HepG2 (cell line): ENCODE data around the gene ANAPC2. TPM values are rescaled to one million over a fixed set of nuclear protein-coding genes. Genes with fewer than 3 reads are reported as not detected.

Source experiments
- DMTF1 ChIP-seq: sonication (generic); formaldehyde crosslinking; IDR thresholded peaks from 2 replicates; pipeline ENCODE4 v1.4.0; 2020; ENCODE audit warnings: mild to moderate bottlenecking, missing genetic modification reagents
- ETS1 ChIP-seq: sonication (generic); formaldehyde crosslinking; IDR thresholded peaks from 2 replicates; pipeline ENCODE4 v1.4.0; 2020; ENCODE audit warnings: missing genetic modification reagents
- FOXP4 ChIP-seq: sonication (generic); formaldehyde crosslinking; IDR thresholded peaks from 2 replicates; pipeline ENCODE4 v1.4.0; 2020; ENCODE audit warnings: missing genetic modification reagents
- GATAD1 ChIP-seq: IDR thresholded peaks from 2 replicates; pipeline ENCODE4 v1.6.1; 2016; ENCODE audit warnings: missing genetic modification reagents, missing compliant biosample characterization
- LCORL ChIP-seq, 2 experiments: fragments of 450-650 bp in 1 of 2; sonication (generic) in 1 of 2; formaldehyde crosslinking in 1 of 2; IDR thresholded peaks; 2 replicates each; pipeline versions ENCODE4 v1.5.0 to v1.6.1; 2017 to 2020; ENCODE audit warnings: antibody characterized with exemption in 1 of 2, missing genetic modification reagents in 1 of 2
- NFIB ChIP-seq: sonication (generic); formaldehyde crosslinking; IDR thresholded peaks from 2 replicates; pipeline ENCODE4 v1.9.0; 2021; ENCODE audit warnings: missing genetic modification reagents, mild to moderate bottlenecking, borderline replicate concordance
- RBFOX2 ChIP-seq: fragments of 200-400 bp; formaldehyde crosslinking; IDR thresholded peaks from 2 replicates; pipeline ENCODE4 v1.6.1; 2017; ENCODE audit warnings: low read depth, mild to moderate bottlenecking, low read length
- RBM39 ChIP-seq: fragments of 200-400 bp; formaldehyde crosslinking; IDR thresholded peaks from one replicate; pipeline ENCODE4 v1.6.1; 2018; ENCODE audit warnings: antibody characterized with exemption, mild to moderate bottlenecking, low read depth, low read length; ENCODE audit not compliant: poor library complexity, severe bottlenecking
- TCF7L2 ChIP-seq: IDR thresholded peaks from 2 replicates; pipeline ENCODE4 v1.6.1; 2011; ENCODE audit warnings: mild to moderate bottlenecking, low read depth, low read length, moderate library complexity
- TEAD2 ChIP-seq: sonication (generic); formaldehyde crosslinking; IDR thresholded peaks from 2 replicates; pipeline ENCODE4 v1.9.0; 2021; ENCODE audit warnings: missing genetic modification reagents
- ZBTB7B ChIP-seq: sonication (generic); formaldehyde crosslinking; IDR thresholded peaks from 2 replicates; pipeline ENCODE4 v1.4.0; 2020; ENCODE audit warnings: missing genetic modification reagents
- ZFP41 ChIP-seq: sonication (generic); formaldehyde crosslinking; IDR thresholded peaks from 2 replicates; pipeline ENCODE4 v1.4.0; 2020; ENCODE audit warnings: mild to moderate bottlenecking, missing genetic modification reagents, borderline replicate concordance
- ZNF160 ChIP-seq: sonication (generic); formaldehyde crosslinking; IDR thresholded peaks from 2 replicates; pipeline ENCODE4 v1.8.0; 2022; ENCODE audit warnings: mild to moderate bottlenecking, inconsistent platforms, missing genetic modification reagents
- ZNF205 ChIP-seq: IDR thresholded peaks from 2 replicates; pipeline ENCODE4 v1.6.1; 2018; ENCODE audit warnings: missing biosample characterization, missing genetic modification reagents
- ZNF3 ChIP-seq: IDR thresholded peaks from 2 replicates; pipeline ENCODE4 v1.7.0; 2017; ENCODE audit warnings: inconsistent platforms
- ZNF337 ChIP-seq: sonication (generic); formaldehyde crosslinking; IDR thresholded peaks from 2 replicates; pipeline ENCODE4 v1.5.1; 2020; ENCODE audit warnings: missing genetic modification reagents, low read depth, mild to moderate bottlenecking, borderline replicate concordance
- ZNF460 ChIP-seq: sonication (generic); formaldehyde crosslinking; IDR thresholded peaks from 2 replicates; pipeline ENCODE4 v1.5.1; 2020; ENCODE audit warnings: missing genetic modification reagents, mild to moderate bottlenecking, borderline replicate concordance
- ZNF484 ChIP-seq: sonication (generic); formaldehyde crosslinking; IDR thresholded peaks from 2 replicates; pipeline ENCODE4 v1.5.1; 2020; ENCODE audit warnings: mild to moderate bottlenecking, low read depth, missing genetic modification reagents, borderline replicate concordance
- ZNF496 ChIP-seq: sonication (generic); formaldehyde crosslinking; IDR thresholded peaks from 2 replicates; pipeline ENCODE4 v1.8.1; 2023; ENCODE audit warnings: mild to moderate bottlenecking, moderate library complexity, missing genetic modification reagents; ENCODE audit not compliant: insufficient replicate concordance
- ZNF660 ChIP-seq: sonication (generic); formaldehyde crosslinking; IDR thresholded peaks from 2 replicates; pipeline ENCODE4 v1.5.1; 2020; ENCODE audit warnings: mild to moderate bottlenecking, low read depth, missing genetic modification reagents, borderline replicate concordance
- ZNF746 ChIP-seq: sonication (generic); formaldehyde crosslinking; IDR thresholded peaks from 2 replicates; pipeline ENCODE4 v1.8.0; 2022; ENCODE audit warnings: mild to moderate bottlenecking, missing genetic modification reagents
- ZNF766 ChIP-seq: sonication (generic); formaldehyde crosslinking; IDR thresholded peaks from 2 replicates; pipeline ENCODE4 v1.5.0; 2020; ENCODE audit warnings: missing genetic modification reagents, borderline replicate concordance
- ZSCAN5A ChIP-seq: sonication (generic); formaldehyde crosslinking; IDR thresholded peaks from 2 replicates; pipeline ENCODE4 v1.8.0; 2022; ENCODE audit warnings: mild to moderate bottlenecking, missing genetic modification reagents, borderline replicate concordance
- ZZZ3 ChIP-seq: sonication (generic); formaldehyde crosslinking; IDR thresholded peaks from 2 replicates; pipeline ENCODE4 v1.4.0; 2020; ENCODE audit warnings: missing genetic modification reagents, mild to moderate bottlenecking, borderline replicate concordance
- polyA plus RNA-seq, 8 experiments: library from polyadenylated mRNA; depleted of rRNA in 3 of 8; stranded (reverse) in 7 of 8; unstranded in 1 of 8; fragments of >200 nt; fragmentation: Illumina TruSeq in 4 of 8; extraction: Trizol in 4 of 8; gene quantifications; 2 replicates each; pipeline versions ENCODE4 v1.2.1 to v1.2.3, GENCODE V29; 2011 to 2016; ENCODE audit warnings: low read depth in 4 of 8, missing spikeins in 1 of 8, mixed read lengths in 1 of 8; ENCODE audit not compliant: insufficient read depth in 1 of 8
- total RNA-seq, 5 experiments: library from RNA; depleted of rRNA; stranded (reverse); fragments of >200 nt; fragmentation: Illumina TruSeq; extraction: Trizol; gene quantifications; 2 replicates each; pipeline ENCODE4 v1.2.3, GENCODE V29; 2016; ENCODE audit warnings: low read depth in 1 of 5

ANAPC2 gene
- total and polyA plus RNA-seq, 2 of the 13 experiments (the other 11 are each of a cell fraction or from before 2014, with no cell fraction given): 12.3 to 15.4 TPM

- no peak for TF ChIP-seq TCF7L2
- no peak for TF ChIP-seq FOXP4
- no peak for TF ChIP-seq ZZZ3
- TF ChIP-seq NFIB (CRISPR knock-in tag): no peak
- TF ChIP-seq ZNF484 (CRISPR knock-in tag): no peak
- peak; percentile 57 for TF ChIP-seq ZBTB7B (CRISPR knock-in tag)
- no peak for TF ChIP-seq ZFP41 (CRISPR knock-in tag)
- TF ChIP-seq ZNF337 (CRISPR knock-in tag): no peak
- TF ChIP-seq RBM39: no peak
- TF ChIP-seq ZNF3 (CRISPR knock-in tag): no peak
- no peak for TF ChIP-seq ZNF460 (CRISPR knock-in tag)
- TF ChIP-seq ZNF205 (CRISPR knock-in tag): no peak
- TF ChIP-seq ZNF660 (CRISPR knock-in tag): no peak
- TF ChIP-seq ZNF160 (CRISPR knock-in tag): no peak
- TF ChIP-seq DMTF1 (CRISPR knock-in tag): no peak
- no peak for TF ChIP-seq ZNF496 (CRISPR knock-in tag)
- TF ChIP-seq ZNF766: no peak
- TF ChIP-seq LCORL (IDR thresholded peaks at IDR 0.05): no peak
- TF ChIP-seq LCORL (CRISPR knock-in tag; IDR thresholded peaks at IDR 0.05): peak; percentile 29; the same call in 1 of the 2 replicates
- TF ChIP-seq ZSCAN5A (CRISPR knock-in tag): no peak
- no peak for TF ChIP-seq TEAD2 (CRISPR knock-in tag)
- TF ChIP-seq GATAD1 (CRISPR knock-in tag): no peak
- peak; percentile 59; the same call in 1 of the 2 replicates for TF ChIP-seq ZNF746 (CRISPR knock-in tag)
- TF ChIP-seq RBFOX2: peak; percentile 37; the same call in 1 of the 2 replicates
- TF ChIP-seq ETS1 (CRISPR knock-in tag): no peak
Observed at GRCh38 chr9:137221506-137222111, 33.2 kb upstream of the ANAPC2 start (continued).
